ENCODE results near the gene PLBD1. TPM values are rescaled to one million over a fixed set of nuclear protein-coding genes. Genes with fewer than 3 reads are reported as not detected.

PLBD1 gene
- total RNA-seq, 1 experiment from 2014 or later: not detected

- intact Hi-C loops (cut with micrococcal nuclease; ENCODE audit: unreplicated experiment): no loop called here
- H3K27me3 ChIP-seq (replicated peaks; ENCODE audit: insufficient read depth, low read depth, low read length, poor library complexity): no peaks in the 10 kb centered on the region
- ChIA-PET CTCF (no interaction called here), POLR2A (ENCODE audit: low non-redundant PET) (no interaction called here)
- TF ChIP-seq EZH2 (IDR thresholded peaks at IDR 0.05; ENCODE audit: borderline replicate concordance, low read depth, low read length, poor library complexity, severe bottlenecking): no peak
- TF ChIP-seq, protein P1, sequence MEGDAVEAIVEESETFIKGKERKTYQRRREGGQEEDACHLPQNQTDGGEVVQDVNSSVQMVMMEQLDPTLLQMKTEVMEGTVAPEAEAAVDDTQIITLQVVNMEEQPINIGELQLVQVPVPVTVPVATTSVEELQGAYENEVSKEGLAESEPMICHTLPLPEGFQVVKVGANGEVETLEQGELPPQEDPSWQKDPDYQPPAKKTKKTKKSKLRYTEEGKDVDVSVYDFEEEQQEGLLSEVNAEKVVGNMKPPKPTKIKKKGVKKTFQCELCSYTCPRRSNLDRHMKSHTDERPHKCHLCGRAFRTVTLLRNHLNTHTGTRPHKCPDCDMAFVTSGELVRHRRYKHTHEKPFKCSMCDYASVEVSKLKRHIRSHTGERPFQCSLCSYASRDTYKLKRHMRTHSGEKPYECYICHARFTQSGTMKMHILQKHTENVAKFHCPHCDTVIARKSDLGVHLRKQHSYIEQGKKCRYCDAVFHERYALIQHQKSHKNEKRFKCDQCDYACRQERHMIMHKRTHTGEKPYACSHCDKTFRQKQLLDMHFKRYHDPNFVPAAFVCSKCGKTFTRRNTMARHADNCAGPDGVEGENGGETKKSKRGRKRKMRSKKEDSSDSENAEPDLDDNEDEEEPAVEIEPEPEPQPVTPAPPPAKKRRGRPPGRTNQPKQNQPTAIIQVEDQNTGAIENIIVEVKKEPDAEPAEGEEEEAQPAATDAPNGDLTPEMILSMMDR (conservative IDR thresholded peaks at IDR 0.05; ENCODE audit: low read depth, low read length): no peak
- peaks cover 77% of the 10 kb centered on the region for H3K36me3 ChIP-seq (ENCODE audit: insufficient read depth, low read length, poor library complexity, severe bottlenecking)
- H3K4me1 ChIP-seq (ENCODE audit: insufficient read depth, low read length, poor library complexity, severe bottlenecking): no peaks in the 10 kb centered on the region
- no peak overlapping the region for H3K27ac ChIP-seq (ENCODE audit: low read depth, low read length, poor library complexity, severe bottlenecking)
- no TSS peak for BruUV-seq (replicated peaks)
- peaks cover 23% of the 10 kb centered on the region for H3K9me3 ChIP-seq (ENCODE audit: low read depth, low read length, poor library complexity, severe bottlenecking)
- no peak for DNase-seq (ENCODE audit: low spot score)
- no peak overlapping the region for H3K4me3 ChIP-seq (ENCODE audit: low read depth, low read length, poor library complexity, severe bottlenecking)
These were observed 88.7 kb downstream of the PLBD1 start for GRCh38 chr12:14479004-14479403.

GRCh38 chr12:14473707-14474287 is 93.9 kb downstream of the PLBD1 start:
- POLR2A ChIA-PET (ENCODE audit: low non-redundant PET): no interaction called here
- intact Hi-C loops (cut with micrococcal nuclease; ENCODE audit: unreplicated experiment): no loop called here
- Histone ChIP-seq H3K9me3 (ENCODE audit: low read depth, low read length, poor library complexity, severe bottlenecking) (peaks cover 48% of the 10 kb centered on the region), H3K4me1 (ENCODE audit: insufficient read depth, low read length, poor library complexity, severe bottlenecking) (no peaks in the 10 kb centered on the region), H3K36me3 (ENCODE audit: insufficient read depth, low read length, poor library complexity, severe bottlenecking) (peaks cover 79% of the 10 kb centered on the region), H3K27ac (ENCODE audit: low read depth, low read length, poor library complexity, severe bottlenecking) (no peak overlapping the region), H3K27me3 (replicated peaks; ENCODE audit: insufficient read depth, low read depth, low read length, poor library complexity) (no peaks in the 10 kb centered on the region), H3K4me3 (ENCODE audit: low read depth, low read length, poor library complexity, severe bottlenecking) (no peak overlapping the region)
- TF ChIP-seq EZH2 (IDR thresholded peaks at IDR 0.05; ENCODE audit: borderline replicate concordance, low read depth, low read length, poor library complexity, severe bottlenecking): no peak
- TF ChIP-seq, protein P1 (conservative IDR thresholded peaks at IDR 0.05; ENCODE audit: low read depth, low read length): no peak
- CTCF ChIA-PET: no interaction called here
- DNase-seq (ENCODE audit: low spot score): peak; percentile 40
- BruUV-seq (replicated peaks): no TSS peak

DNA sequence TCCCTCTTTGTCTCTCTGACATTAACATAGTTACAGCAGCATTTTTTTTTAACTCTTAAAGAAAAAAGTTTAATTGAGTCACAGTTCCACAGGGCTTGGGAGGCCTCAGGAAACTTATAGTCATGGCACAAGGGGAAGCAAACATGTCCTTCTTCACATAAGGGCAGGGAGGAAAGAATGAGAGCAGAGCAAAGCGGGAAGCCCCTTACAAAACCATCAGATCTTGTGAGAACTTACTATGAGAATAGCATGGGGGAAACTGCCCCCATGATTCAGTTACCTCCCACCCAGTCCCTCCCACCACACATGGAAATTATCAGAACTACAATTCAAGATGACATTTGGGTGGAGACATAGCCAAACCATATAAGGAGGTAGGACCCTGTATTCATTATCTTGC is 96.2 kb downstream of the PLBD1 start:
- no TSS peak for BruUV-seq (replicated peaks)
- Histone ChIP-seq H3K27ac (ENCODE audit: low read depth, low read length, poor library complexity, severe bottlenecking) (no peak overlapping the region), H3K9me3 (ENCODE audit: low read depth, low read length, poor library complexity, severe bottlenecking) (peaks cover 48% of the 10 kb centered on the region), H3K36me3 (ENCODE audit: insufficient read depth, low read length, poor library complexity, severe bottlenecking) (peaks cover 68% of the 10 kb centered on the region), H3K4me3 (ENCODE audit: low read depth, low read length, poor library complexity, severe bottlenecking) (no peak overlapping the region), H3K4me1 (ENCODE audit: insufficient read depth, low read length, poor library complexity, severe bottlenecking) (no peaks in the 10 kb centered on the region), H3K27me3 (replicated peaks; ENCODE audit: insufficient read depth, low read depth, low read length, poor library complexity) (no peaks in the 10 kb centered on the region)
- ChIA-PET CTCF (no interaction called here), POLR2A (ENCODE audit: low non-redundant PET) (no interaction called here)
- DNase-seq (ENCODE audit: low spot score): no peak
- intact Hi-C loops (cut with micrococcal nuclease; ENCODE audit: unreplicated experiment): no loop called here
- TF ChIP-seq, protein P1 (conservative IDR thresholded peaks at IDR 0.05; ENCODE audit: low read depth, low read length): no peak
- TF ChIP-seq EZH2 (IDR thresholded peaks at IDR 0.05; ENCODE audit: borderline replicate concordance, low read depth, low read length, poor library complexity, severe bottlenecking): no peak

Data from A673 (cell line).